DOHH2 (cell line): Measurements from ENCODE around the gene SEC14L2.

Experiments
- EZH2phosphoT487 ChIP-seq: fragments of 200-600 bp; sonication (generic); IDR thresholded peaks from 2 replicates; pipeline ENCODE4 v1.6.1; 2017; ENCODE audit warnings: borderline replicate concordance, mild to moderate bottlenecking, antibody characterized with exemption, low read length, moderate library complexity, mixed read lengths
- TF ChIP-seq, protein P1 (sequence below): fragments of 200-600 bp; sonication (generic); IDR thresholded peaks from one replicate; pipeline ENCODE4 v1.5.1; 2014; ENCODE audit warnings: antibody characterized with exemption, mild to moderate bottlenecking, low read depth, low read length; ENCODE audit not compliant: poor library complexity, severe bottlenecking

DNA sequence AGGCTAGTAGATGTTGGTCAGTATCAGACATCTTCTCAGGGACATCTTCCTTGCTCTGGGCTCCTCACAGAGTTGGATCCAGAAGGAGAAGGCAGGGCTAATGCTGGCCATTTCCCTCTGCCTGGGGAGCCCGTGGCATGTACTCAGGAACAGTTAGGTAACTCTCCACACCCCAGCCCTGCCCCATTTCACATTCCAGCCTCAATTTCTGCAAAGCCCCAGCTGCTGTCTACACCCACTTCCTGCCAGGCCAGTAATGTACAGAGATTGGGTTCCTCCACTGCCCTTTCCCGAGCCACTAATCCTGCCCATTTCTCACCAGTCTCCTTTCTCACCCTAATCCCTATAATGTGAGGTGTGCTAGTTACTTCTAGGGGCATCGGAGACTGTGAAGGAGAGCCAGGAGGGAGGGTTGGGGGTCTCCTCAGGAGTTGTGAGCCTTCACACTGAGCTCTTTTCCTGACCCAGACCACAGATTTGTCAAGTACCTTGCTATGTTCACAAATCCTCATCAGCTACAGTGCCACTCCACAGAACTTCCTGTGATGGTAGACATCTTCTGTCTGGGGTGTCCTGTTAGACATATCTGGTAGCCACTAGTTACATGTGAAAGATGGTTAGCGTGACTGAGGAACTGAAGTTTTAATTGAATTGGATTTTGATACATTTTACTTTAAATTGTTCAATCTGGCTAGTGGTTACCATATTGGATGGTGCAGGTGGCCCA is 76.3 kb downstream of the SEC14L2 start:
- TF ChIP-seq, protein P1, sequence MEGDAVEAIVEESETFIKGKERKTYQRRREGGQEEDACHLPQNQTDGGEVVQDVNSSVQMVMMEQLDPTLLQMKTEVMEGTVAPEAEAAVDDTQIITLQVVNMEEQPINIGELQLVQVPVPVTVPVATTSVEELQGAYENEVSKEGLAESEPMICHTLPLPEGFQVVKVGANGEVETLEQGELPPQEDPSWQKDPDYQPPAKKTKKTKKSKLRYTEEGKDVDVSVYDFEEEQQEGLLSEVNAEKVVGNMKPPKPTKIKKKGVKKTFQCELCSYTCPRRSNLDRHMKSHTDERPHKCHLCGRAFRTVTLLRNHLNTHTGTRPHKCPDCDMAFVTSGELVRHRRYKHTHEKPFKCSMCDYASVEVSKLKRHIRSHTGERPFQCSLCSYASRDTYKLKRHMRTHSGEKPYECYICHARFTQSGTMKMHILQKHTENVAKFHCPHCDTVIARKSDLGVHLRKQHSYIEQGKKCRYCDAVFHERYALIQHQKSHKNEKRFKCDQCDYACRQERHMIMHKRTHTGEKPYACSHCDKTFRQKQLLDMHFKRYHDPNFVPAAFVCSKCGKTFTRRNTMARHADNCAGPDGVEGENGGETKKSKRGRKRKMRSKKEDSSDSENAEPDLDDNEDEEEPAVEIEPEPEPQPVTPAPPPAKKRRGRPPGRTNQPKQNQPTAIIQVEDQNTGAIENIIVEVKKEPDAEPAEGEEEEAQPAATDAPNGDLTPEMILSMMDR, result no peak
- no peak for TF ChIP-seq EZH2phosphoT487
